Body of pancreas (tissue), 4 donors: ENCODE results near the gene RIMKLA. TPM values are rescaled to one million over a fixed set of nuclear protein-coding genes. Genes with fewer than 3 reads are reported as not detected.
A peak's percentile ranks its signal among the peaks of the same experiment; 100 is the strongest.

ENCODE experiments used
- ATAC-seq: fragments of 150-250 bp; one replicate; pipeline ENCODE4 v1.9.1; 2016
- DNase-seq, 4 donors: peaks; one replicate each; pipeline ENCODE4 v3.0.0-alpha.2; 2019
- H3K27ac ChIP-seq, 4 donors: fragments of 200-600 bp; sonication (generic); 1 replicate in 3 of 4; 2 replicates in 1 of 4; pipeline versions ENCODE4 v1.5.1 to v1.6.1; 2016 to 2019; ENCODE audit warnings: mild to moderate bottlenecking in 1 of 4, mixed read lengths in 1 of 4, moderate library complexity in 1 of 4
- H3K27me3 ChIP-seq, 2 donors: fragments of 200-600 bp; sonication (generic); one replicate each; pipeline ENCODE4 v1.6.0; 2016; ENCODE audit warnings: mild to moderate bottlenecking in 1 of 2
- H3K36me3 ChIP-seq, 2 donors: fragments of 200-600 bp; sonication (generic); replicated peaks in 1 of 2; 2 replicates each; pipeline ENCODE4 v1.5.1; 2016; ENCODE audit warnings: low read depth in 2 of 2; ENCODE audit not compliant: insufficient read depth in 1 of 2
- H3K4me1 ChIP-seq: fragments of 200-600 bp; sonication (generic); one replicate; pipeline ENCODE4 v1.6.0; 2016
- H3K4me3 ChIP-seq, 2 donors: fragments of 200-600 bp; sonication (generic); 1 replicate in 1 of 2; 2 replicates in 1 of 2; pipeline ENCODE4 v1.5.1; 2016 to 2019
- H3K9me3 ChIP-seq, 3 donors: fragments of 200-600 bp; sonication (generic); 1 replicate in 2 of 3; 2 replicates in 1 of 3; pipeline ENCODE4 v1.5.1; 2016
- POLR2A ChIP-seq, 3 donors: fragments of 450-650 bp; IDR thresholded peaks; one replicate each; pipeline ENCODE4 v1.6.1; 2016; ENCODE audit warnings: antibody characterized with exemption in 3 of 3, mild to moderate bottlenecking in 2 of 3
- WGBS, 2 donors: methylation state at CpG; one replicate each; pipeline ENCODE4 v1.1.5; 2017; 5-methylcytosine and 5-hydroxymethylcytosine counted together
- intact Hi-C: fragments of 100-400 bp; cut with DNase I; formaldehyde crosslinking; loops from one replicate; pipeline ENCODE4 v1.15.1; 2023
- total RNA-seq, 2 donors: library from RNA; depleted of rRNA; stranded (reverse); fragments of >200 nt; gene quantifications; one replicate each; pipeline ENCODE4 v1.1.0, GENCODE V29; 2016
- TF ChIP-seq, protein P1 (sequence below), 7 experiments: fragments of 450-650 bp in 4 of 7; fragments of 200-600 bp in 3 of 7; sonication (generic) in 3 of 7; IDR thresholded peaks; one replicate each; pipeline ENCODE4 v1.5.1; 2016 to 2019; ENCODE audit warnings: antibody characterized with exemption in 7 of 7

The RIMKLA gene
- total RNA-seq, 2 donors from 2014 or later: 0.99 to 1.6 TPM

DNA sequence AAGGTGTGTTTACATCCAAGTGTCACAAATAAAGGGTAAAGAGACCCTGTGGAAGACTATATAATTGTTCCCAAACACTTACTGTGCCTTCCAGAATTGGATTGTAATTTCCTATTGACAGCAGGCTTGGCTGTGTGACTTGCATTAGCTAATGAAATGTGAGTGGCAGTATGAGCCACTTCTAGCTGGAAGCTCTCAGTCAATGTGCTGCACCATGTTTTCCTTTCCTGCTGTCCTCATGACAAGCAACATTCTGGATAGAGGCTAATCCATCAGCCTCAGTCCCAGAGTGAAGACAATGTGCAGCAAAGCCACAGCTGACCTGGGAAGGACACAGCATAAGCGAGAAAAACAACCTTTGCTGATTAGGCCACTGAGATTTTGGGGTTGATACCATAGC is 39.7 kb upstream of the RIMKLA start:
- intact Hi-C loops: no loop called here
- ATAC-seq (no peak), DNase-seq (peak in 1 of 4 donors; percentile 20)
- Histone ChIP-seq H3K9me3 (peaks cover 0 to 4% (median 0%) of the 10 kb centered on the region in 3 donors), H3K4me1 (peaks cover 57% of the 10 kb centered on the region), H3K27ac (peak overlapping the region; percentile 63 to 89 (median 76)), H3K36me3 (no peaks in the 10 kb centered on the region), H3K27me3 (no peaks in the 10 kb centered on the region), H3K4me3 (no peak overlapping the region)
- TF ChIP-seq, protein P1, sequence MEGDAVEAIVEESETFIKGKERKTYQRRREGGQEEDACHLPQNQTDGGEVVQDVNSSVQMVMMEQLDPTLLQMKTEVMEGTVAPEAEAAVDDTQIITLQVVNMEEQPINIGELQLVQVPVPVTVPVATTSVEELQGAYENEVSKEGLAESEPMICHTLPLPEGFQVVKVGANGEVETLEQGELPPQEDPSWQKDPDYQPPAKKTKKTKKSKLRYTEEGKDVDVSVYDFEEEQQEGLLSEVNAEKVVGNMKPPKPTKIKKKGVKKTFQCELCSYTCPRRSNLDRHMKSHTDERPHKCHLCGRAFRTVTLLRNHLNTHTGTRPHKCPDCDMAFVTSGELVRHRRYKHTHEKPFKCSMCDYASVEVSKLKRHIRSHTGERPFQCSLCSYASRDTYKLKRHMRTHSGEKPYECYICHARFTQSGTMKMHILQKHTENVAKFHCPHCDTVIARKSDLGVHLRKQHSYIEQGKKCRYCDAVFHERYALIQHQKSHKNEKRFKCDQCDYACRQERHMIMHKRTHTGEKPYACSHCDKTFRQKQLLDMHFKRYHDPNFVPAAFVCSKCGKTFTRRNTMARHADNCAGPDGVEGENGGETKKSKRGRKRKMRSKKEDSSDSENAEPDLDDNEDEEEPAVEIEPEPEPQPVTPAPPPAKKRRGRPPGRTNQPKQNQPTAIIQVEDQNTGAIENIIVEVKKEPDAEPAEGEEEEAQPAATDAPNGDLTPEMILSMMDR (IDR thresholded peaks at IDR 0.05): no peak
- no peak for TF ChIP-seq POLR2A (IDR thresholded peaks at IDR 0.05)
- 47 to 56% methylated on average over 1 of the region's 1 CpG for WGBS, 2 donors

GRCh38 chr1:42343049-42343448 is 37.5 kb upstream of the RIMKLA start:
- Histone ChIP-seq H3K36me3 (no peaks in the 10 kb centered on the region), H3K27me3 (no peaks in the 10 kb centered on the region), H3K4me3 (no peak overlapping the region), H3K4me1 (peaks cover 35% of the 10 kb centered on the region), H3K27ac (no peak overlapping the region), H3K9me3 (peaks cover 0 to 4% (median 0%) of the 10 kb centered on the region in 3 donors)
- TF ChIP-seq, protein P1 (IDR thresholded peaks at IDR 0.05): no peak
- TF ChIP-seq POLR2A (IDR thresholded peaks at IDR 0.05): no peak
- intact Hi-C loops: no loop called here
- no peak for ATAC-seq
- WGBS, 2 donors: 68 to 81% methylated on average over 5 of the region's 5 CpGs
- no peak for DNase-seq

DNA sequence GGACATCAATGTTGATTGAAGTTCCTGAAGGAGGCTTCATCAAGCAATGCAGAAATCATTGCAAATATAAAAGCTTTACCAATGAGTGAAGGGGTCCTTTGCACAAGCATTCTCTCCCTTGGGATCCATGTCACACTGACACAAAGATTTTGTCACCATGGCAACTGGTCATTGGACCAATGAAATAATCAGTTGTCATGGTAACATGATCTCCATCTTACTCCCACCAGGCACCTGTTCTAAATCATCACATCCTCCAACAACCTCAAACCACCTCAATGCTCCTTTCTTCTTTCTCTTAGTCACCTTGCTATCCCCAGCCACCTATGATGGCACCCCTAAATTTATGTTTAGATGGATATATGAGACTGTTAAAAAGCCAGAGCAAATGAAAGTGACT is 32.1 kb upstream of the RIMKLA start:
- DNase-seq (no peak), ATAC-seq (no peak)
- Histone ChIP-seq H3K4me1 (no peaks in the 10 kb centered on the region), H3K27me3 (no peaks in the 10 kb centered on the region), H3K9me3 (no peaks in the 10 kb centered on the region), H3K27ac (no peak overlapping the region), H3K4me3 (no peak overlapping the region), H3K36me3 (no peaks in the 10 kb centered on the region)
- intact Hi-C loops: no loop called here
- TF ChIP-seq, protein P1 (IDR thresholded peaks at IDR 0.05): no peak
- TF ChIP-seq POLR2A (IDR thresholded peaks at IDR 0.05): no peak

DNA sequence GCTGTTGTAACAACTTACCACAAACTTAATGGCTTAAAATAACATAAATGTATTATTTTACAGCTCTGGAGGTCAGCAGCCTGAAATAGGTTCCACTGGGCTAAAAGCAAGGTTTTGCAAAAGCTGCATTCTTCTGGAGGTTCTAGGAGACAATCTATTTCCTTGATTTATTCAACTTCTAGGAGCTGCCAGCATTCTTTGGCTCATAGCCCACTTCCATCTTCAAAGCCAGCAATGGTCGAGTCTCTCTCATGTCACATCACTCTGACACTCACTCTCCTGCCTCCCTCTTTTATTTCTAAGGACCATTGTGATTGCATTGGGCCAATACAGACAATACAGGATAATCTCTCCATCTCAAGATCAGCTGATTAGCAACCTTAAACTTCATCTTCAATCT is 30.5 kb upstream of the RIMKLA start:
- DNase-seq: no peak

GRCh38 chr1:42358791-42359190 is 21.8 kb upstream of the RIMKLA start:
- Histone ChIP-seq H3K36me3 (no peaks in the 10 kb centered on the region), H3K27me3 (no peaks in the 10 kb centered on the region), H3K9me3 (no peaks in the 10 kb centered on the region), H3K4me1 (no peaks in the 10 kb centered on the region), H3K4me3 (no peak overlapping the region), H3K27ac (no peak overlapping the region)
- WGBS, 2 donors: 89 to 90% methylated on average over 3 of the region's 3 CpGs
- TF ChIP-seq, protein P1 (IDR thresholded peaks at IDR 0.05): no peak
- TF ChIP-seq POLR2A (IDR thresholded peaks at IDR 0.05): no peak
- no peak for ATAC-seq
- intact Hi-C loops: no loop called here
- no peak for DNase-seq

More for the DNA sequence above, 30.5 kb upstream of the RIMKLA start:
- Histone ChIP-seq H3K4me3 (no peak overlapping the region), H3K9me3 (no peaks in the 10 kb centered on the region), H3K27ac (no peak overlapping the region), H3K36me3 (no peaks in the 10 kb centered on the region), H3K27me3 (no peaks in the 10 kb centered on the region), H3K4me1 (no peaks in the 10 kb centered on the region)
- 10% methylated on average over 1 of the region's 1 CpG for WGBS, 2 donors
- ATAC-seq: no peak
- intact Hi-C loops: no loop called here
- TF ChIP-seq POLR2A (IDR thresholded peaks at IDR 0.05): no peak
- TF ChIP-seq, protein P1 (IDR thresholded peaks at IDR 0.05): no peak
